MM.1S (cell line): ENCODE measurements around the gene VAX1.
"Not testable (repeated sequence)": the region's sequence is repeated elsewhere in the genome, so short reads cannot be mapped to it uniquely, and the experiment has no call there.

Experiments
- DNase-seq: peaks from one replicate; pipeline ENCODE4 v3.0.0-alpha.2; 2015
- H2AFZ ChIP-seq: fragments of 300-600 bp; sonication (generic); 2 replicates; pipeline ENCODE4 v1.6.0; 2016; ENCODE audit warnings: antibody characterized with exemption, low read length
- H3F3A ChIP-seq: fragments of 300-600 bp; sonication (generic); 2 replicates; pipeline ENCODE4 v1.6.1; 2016; ENCODE audit warnings: mild to moderate bottlenecking, antibody characterized with exemption, low read length, moderate library complexity, mixed read lengths; ENCODE audit not compliant: insufficient read depth
- H3K27ac ChIP-seq: fragments of 300-600 bp; sonication (generic); 2 replicates; pipeline ENCODE4 v1.5.1; 2016; ENCODE audit warnings: mild to moderate bottlenecking, low read length
- H3K27me3 ChIP-seq: fragments of 300-600 bp; sonication (generic); replicated peaks from 2 replicates; pipeline ENCODE4 v1.6.0; 2016; ENCODE audit warnings: low read length; ENCODE audit not compliant: insufficient read depth
- H3K36me3 ChIP-seq: fragments of 300-600 bp; sonication (generic); replicated peaks from 2 replicates; pipeline ENCODE4 v1.6.1; 2016; ENCODE audit warnings: mild to moderate bottlenecking, low read length, mixed read lengths; ENCODE audit not compliant: insufficient read depth
- H3K4me1 ChIP-seq: fragments of 300-600 bp; sonication (generic); 2 replicates; pipeline ENCODE4 v1.6.1; 2016; ENCODE audit warnings: low read length, mixed read lengths
- H3K4me2 ChIP-seq: fragments of 300-600 bp; sonication (generic); 2 replicates; pipeline ENCODE4 v1.6.0; 2016; ENCODE audit warnings: low read depth, low read length
- H3K4me3 ChIP-seq: fragments of 300-600 bp; sonication (generic); 2 replicates; pipeline ENCODE4 v1.5.1; 2016; ENCODE audit warnings: low read length, mixed read lengths
- H3K79me2 ChIP-seq: fragments of 300-600 bp; sonication (generic); 2 replicates; pipeline ENCODE4 v1.6.1; 2016; ENCODE audit warnings: mixed run types, low read length, mixed read lengths
- H3K9ac ChIP-seq: fragments of 300-600 bp; sonication (generic); 2 replicates; pipeline ENCODE4 v1.6.1; 2016; ENCODE audit warnings: low read length, mixed read lengths
- H3K9me2 ChIP-seq: fragments of 300-600 bp; sonication (generic); replicated peaks from 2 replicates; pipeline ENCODE4 v1.6.1; 2016; ENCODE audit warnings: mild to moderate bottlenecking, low read length, mixed read lengths; ENCODE audit not compliant: insufficient read depth
- H3K9me3 ChIP-seq: fragments of 300-600 bp; sonication (generic); replicated peaks from 2 replicates; pipeline ENCODE4 v1.6.1; 2016; ENCODE audit warnings: mild to moderate bottlenecking, low read length, mixed read lengths; ENCODE audit not compliant: insufficient read depth
- H4K20me1 ChIP-seq: fragments of 300-600 bp; sonication (generic); 2 replicates; pipeline ENCODE4 v1.6.1; 2016; ENCODE audit warnings: mild to moderate bottlenecking, low read length, moderate library complexity, mixed read lengths; ENCODE audit not compliant: insufficient read depth
- CTCF ChIP-seq: fragments of 300-600 bp; sonication (generic); IDR thresholded peaks from 2 replicates; pipeline ENCODE4 v1.5.1; 2016; ENCODE audit warnings: antibody characterized with exemption, low read length, mixed read lengths
- EZH2 ChIP-seq: fragments of 300-600 bp; sonication (generic); optimal IDR thresholded peaks from 2 replicates; pipeline ENCODE3; 2017; ENCODE audit warnings: low read depth, mild to moderate bottlenecking, antibody characterized with exemption, low read length, mixed read lengths
- EZH2phosphoT487 ChIP-seq: fragments of 300-600 bp; sonication (generic); IDR thresholded peaks from 2 replicates; pipeline ENCODE4 v1.6.1; 2018; ENCODE audit warnings: antibody characterized with exemption, low read length

The VAX1 gene

GRCh38 chr10:117090834-117091233, 47.2 kb downstream of the VAX1 start:
- H3F3A ChIP-seq, result no peaks in the 10 kb centered on the region
- H3K4me2 ChIP-seq, result no peak overlapping the region
- H3K27ac ChIP-seq, result no peak overlapping the region
- no peak overlapping the region for H3K9ac ChIP-seq
- no peaks in the 10 kb centered on the region for H3K79me2 ChIP-seq
- no peaks in the 10 kb centered on the region for H3K27me3 ChIP-seq
- H2AFZ ChIP-seq, result no peak overlapping the region
- no peaks in the 10 kb centered on the region for H3K9me3 ChIP-seq
- no peaks in the 10 kb centered on the region for H3K4me1 ChIP-seq
- no peaks in the 10 kb centered on the region; the same call in 1 of the 2 replicates for H3K9me2 ChIP-seq
- DNase-seq, result no peak
- no peak for TF ChIP-seq EZH2phosphoT487
- TF ChIP-seq EZH2, result no peak
- TF ChIP-seq CTCF, result no peak
- H3K36me3 ChIP-seq, result no peaks in the 10 kb centered on the region
- no peaks in the 10 kb centered on the region for H4K20me1 ChIP-seq
- H3K4me3 ChIP-seq, result no peak overlapping the region

GRCh38 chr10:117087521-117087920, 50.5 kb downstream of the VAX1 start:
- no peak for DNase-seq
- Histone ChIP-seq H3K27ac (no peak overlapping the region), H3K9me2 (no peaks in the 10 kb centered on the region; the same call in 1 of the 2 replicates), H3K79me2 (no peaks in the 10 kb centered on the region), H2AFZ (no peak overlapping the region), H3K4me2 (no peak overlapping the region), H3K9ac (no peak overlapping the region), H3K27me3 (no peaks in the 10 kb centered on the region), H3K9me3 (no peaks in the 10 kb centered on the region), H3F3A (no peaks in the 10 kb centered on the region), H3K4me1 (no peaks in the 10 kb centered on the region), H4K20me1 (no peaks in the 10 kb centered on the region), H3K4me3 (no peak overlapping the region), H3K36me3 (no peaks in the 10 kb centered on the region)
- TF ChIP-seq CTCF (no peak), EZH2 (no peak)

- TF ChIP-seq EZH2 (no peak), EZH2phosphoT487 (no peak), CTCF (no peak)
- H3F3A ChIP-seq, result no peaks in the 10 kb centered on the region
- no peak overlapping the region for H3K9ac ChIP-seq
- no peaks in the 10 kb centered on the region for H3K79me2 ChIP-seq
- H3K36me3 ChIP-seq, result no peaks in the 10 kb centered on the region
- no peak overlapping the region for H2AFZ ChIP-seq
- H3K4me1 ChIP-seq, result no peaks in the 10 kb centered on the region
- H3K4me3 ChIP-seq, result no peak overlapping the region
- H3K4me2 ChIP-seq, result no peak overlapping the region
- DNase-seq, result no peak
- no peaks in the 10 kb centered on the region for H3K9me3 ChIP-seq
- H3K27ac ChIP-seq, result no peak overlapping the region
- H3K9me2 ChIP-seq, result no peaks in the 10 kb centered on the region; the same call in 1 of the 2 replicates
- no peaks in the 10 kb centered on the region for H3K27me3 ChIP-seq
- no peaks in the 10 kb centered on the region for H4K20me1 ChIP-seq
Observed at GRCh38 chr10:117086546-117086945, 51.5 kb downstream of the VAX1 start.

GRCh38 chr10:117084421-117085246, 53.4 kb downstream of the VAX1 start:
- not testable (repeated sequence) for H4K20me1 ChIP-seq, H3K27me3 ChIP-seq, H2AFZ ChIP-seq, DNase-seq, H3F3A ChIP-seq, H3K9me3 ChIP-seq, H3K4me3 ChIP-seq, H3K36me3 ChIP-seq, H3K4me1 ChIP-seq, H3K4me2 ChIP-seq, H3K9me2 ChIP-seq, H3K27ac ChIP-seq, H3K79me2 ChIP-seq, H3K9ac ChIP-seq
